ENCODE results near the gene RPS24. TPM values are rescaled to one million over a fixed set of nuclear protein-coding genes. Genes with fewer than 3 reads are reported as not detected.

RPS24 gene
- total RNA-seq, 1 donor from 2014 or later, result 1,978 TPM

- DNase-seq (ENCODE audit: low read depth), result peak; percentile 53
Measured at GRCh38 chr10:78028438-78029268, 5.0 kb upstream of the RPS24 start.

GRCh38 chr10:78029269-78030226, 4.1 kb upstream of the RPS24 start, which contains the start of gene POLR3A:
POLR3A (minus strand) TSS chr10:78029515; CDS start chr10:78029407, 108 bp downstream.
- peak; percentile 94 for DNase-seq (ENCODE audit: low read depth)

GRCh38 chr10:78033387-78033636, 351 bp upstream of the RPS24 start:
- DNase-seq (ENCODE audit: low read depth), result no peak

- peak; percentile 18 for DNase-seq (ENCODE audit: low read depth)
Measured at GRCh38 chr10:78035025-78035424, 1.4 kb downstream of the RPS24 start.

GRCh38 chr10:78035437-78035836, 1.8 kb downstream of the RPS24 start:
- no peak for DNase-seq (ENCODE audit: low read depth)

GRCh38 chr10:78035933-78036583, 2.4 kb downstream of the RPS24 start:
- no peak for DNase-seq (ENCODE audit: low read depth)

GRCh38 chr10:78038105-78038504, 4.4 kb downstream of the RPS24 start:
- peak; percentile 28 for DNase-seq (ENCODE audit: low read depth)

- no peak for DNase-seq (ENCODE audit: low read depth)
Measured at GRCh38 chr10:78038791-78039547, 5.3 kb downstream of the RPS24 start.

GRCh38 chr10:78039743-78040142, 6.1 kb downstream of the RPS24 start:
- DNase-seq (ENCODE audit: low read depth), result no peak

- no peak for DNase-seq (ENCODE audit: low read depth)
Measured at GRCh38 chr10:78041170-78042057, 7.8 kb downstream of the RPS24 start.

- no peak for DNase-seq (ENCODE audit: low read depth)
Measured at GRCh38 chr10:78042058-78042751, 8.5 kb downstream of the RPS24 start.

GRCh38 chr10:78042752-78043104, 9.1 kb downstream of the RPS24 start:
- no peak for DNase-seq (ENCODE audit: low read depth)

GRCh38 chr10:78044179-78044578, 10.5 kb downstream of the RPS24 start:
- no peak for DNase-seq (ENCODE audit: low read depth)

GRCh38 chr10:78044699-78045098, 11.0 kb downstream of the RPS24 start:
- no peak for DNase-seq (ENCODE audit: low read depth)

- DNase-seq (ENCODE audit: low read depth), result no peak
Measured at GRCh38 chr10:78045237-78045636, 11.6 kb downstream of the RPS24 start.

- DNase-seq (ENCODE audit: low read depth), result no peak
Measured at GRCh38 chr10:78045856-78046255, 12.2 kb downstream of the RPS24 start.

- DNase-seq (ENCODE audit: low read depth), result no peak
Measured at GRCh38 chr10:78046711-78047269, 13.1 kb downstream of the RPS24 start.

- peak; percentile 77 for DNase-seq (ENCODE audit: low read depth)
Measured at GRCh38 chr10:78047314-78047891, 13.7 kb downstream of the RPS24 start.

- no peak for DNase-seq (ENCODE audit: low read depth)
Measured at GRCh38 chr10:78049851-78050250, 16.2 kb downstream of the RPS24 start.

All from renal cortical epithelial cell (primary cell).